H9 (cell line): ENCODE results near the gene FAM200B. TPM values are rescaled to one million over a fixed set of nuclear protein-coding genes. Genes with fewer than 3 reads are reported as not detected.

ENCODE experiments used
- DNase-seq: peaks from one replicate; pipeline ENCODE4 v3.0.0-alpha.2; 2017
- H2AFZ ChIP-seq: one replicate; pipeline ENCODE4 v1.6.1; 2013; ENCODE audit warnings: mild to moderate bottlenecking, low read length, control low read depth, moderate library complexity
- H2AK5ac ChIP-seq: 2 replicates; pipeline ENCODE4 v1.6.1; 2013; ENCODE audit warnings: low read length, control low read depth, mixed read lengths; ENCODE audit not compliant: insufficient read length
- H2BK120ac ChIP-seq: one replicate; pipeline ENCODE4 v1.6.1; 2013; ENCODE audit warnings: low read depth, mild to moderate bottlenecking, low read length, control low read depth, inconsistent platforms; ENCODE audit not compliant: poor library complexity, severe bottlenecking
- H2BK12ac ChIP-seq: 2 replicates; pipeline ENCODE4 v1.6.1; 2013; ENCODE audit warnings: low read length, control low read depth, mixed read lengths, low read depth; ENCODE audit not compliant: insufficient read length
- H2BK15ac ChIP-seq: 2 replicates; pipeline ENCODE4 v1.6.1; 2013; ENCODE audit warnings: low read depth, low read length, control low read depth
- H2BK20ac ChIP-seq: one replicate; pipeline ENCODE4 v1.6.1; 2013; ENCODE audit warnings: low read depth, mild to moderate bottlenecking, low read length, control low read depth, inconsistent platforms; ENCODE audit not compliant: poor library complexity, severe bottlenecking
- H2BK5ac ChIP-seq: 2 replicates; pipeline ENCODE4 v1.6.1; 2013; ENCODE audit warnings: low read length, control low read depth, mixed read lengths; ENCODE audit not compliant: insufficient read length
- H3K14ac ChIP-seq: 2 replicates; pipeline ENCODE4 v1.6.1; 2013; ENCODE audit warnings: low read length, control low read depth; ENCODE audit not compliant: insufficient read depth
- H3K18ac ChIP-seq: 2 replicates; pipeline ENCODE4 v1.6.1; 2013; ENCODE audit warnings: low read depth, mild to moderate bottlenecking, mixed read lengths, low read length, control low read depth; ENCODE audit not compliant: insufficient read length
- H3K23ac ChIP-seq: 2 replicates; pipeline ENCODE4 v1.6.1; 2013; ENCODE audit warnings: low read length, control low read depth, mixed read lengths, low read depth; ENCODE audit not compliant: insufficient read length
- H3K23me2 ChIP-seq: 2 replicates; pipeline ENCODE4 v1.6.1; 2013; ENCODE audit warnings: low read depth, mild to moderate bottlenecking, mixed read lengths, low read length, control low read depth; ENCODE audit not compliant: insufficient read length, poor library complexity, severe bottlenecking
- H3K27ac ChIP-seq: 2 replicates; pipeline ENCODE4 v1.5.1; 2013; ENCODE audit warnings: low read length, control low read depth, mixed read lengths, low read depth; ENCODE audit not compliant: insufficient read length
- H3K27me3 ChIP-seq: 2 replicates; pipeline ENCODE4 v1.6.1; 2013; ENCODE audit warnings: low read length, control low read depth, inconsistent platforms; ENCODE audit not compliant: insufficient read depth
- H3K4ac ChIP-seq: 2 replicates; pipeline ENCODE4 v1.6.1; 2013; ENCODE audit warnings: low read depth, mild to moderate bottlenecking, control low read depth, inconsistent platforms, low read length, moderate library complexity
- H3K4me1 ChIP-seq: 2 replicates; pipeline ENCODE4 v1.6.1; 2013; ENCODE audit warnings: low read length, control low read depth, inconsistent platforms; ENCODE audit not compliant: insufficient read depth
- H3K4me2 ChIP-seq: 2 replicates; pipeline ENCODE4 v1.6.1; 2013; ENCODE audit warnings: low read length, control low read depth, mixed read lengths; ENCODE audit not compliant: insufficient read length, insufficient read depth
- H3K56ac ChIP-seq: 2 replicates; pipeline ENCODE4 v1.6.1; 2013; ENCODE audit warnings: low read depth, mild to moderate bottlenecking, mixed read lengths, low read length, control low read depth; ENCODE audit not compliant: insufficient read length
- H3K79me1 ChIP-seq: 2 replicates; pipeline ENCODE4 v1.6.1; 2013; ENCODE audit warnings: low read depth, mild to moderate bottlenecking, moderate library complexity, low read length, control low read depth, inconsistent platforms; ENCODE audit not compliant: insufficient read depth, poor library complexity, severe bottlenecking
- H3K79me2 ChIP-seq: 2 replicates; pipeline ENCODE4 v1.6.1; 2013; ENCODE audit warnings: low read length, control low read depth, inconsistent platforms; ENCODE audit not compliant: insufficient read depth
- H3K9ac ChIP-seq: 2 replicates; pipeline ENCODE4 v1.6.1; 2013; ENCODE audit warnings: low read length, control low read depth, mixed read lengths; ENCODE audit not compliant: insufficient read length; ENCODE audit errors: extremely low read depth
- H3K9me3 ChIP-seq: one replicate; pipeline ENCODE4 v1.6.1; 2013; ENCODE audit warnings: low read depth, low read length, inconsistent platforms; ENCODE audit not compliant: control insufficient read depth
- H3T11ph ChIP-seq: one replicate; pipeline ENCODE4 v1.6.1; 2013; ENCODE audit warnings: mild to moderate bottlenecking, low read length, control low read depth, inconsistent platforms
- H4K20me1 ChIP-seq: one replicate; pipeline ENCODE4 v1.6.1; 2013; ENCODE audit not compliant: control insufficient read depth, insufficient read length, insufficient read depth
- H4K5ac ChIP-seq: 2 replicates; pipeline ENCODE4 v1.6.1; 2013; ENCODE audit warnings: low read depth, mild to moderate bottlenecking, mixed read lengths, low read length, control low read depth; ENCODE audit not compliant: insufficient read length
- H4K8ac ChIP-seq: replicated peaks from 2 replicates; pipeline ENCODE4 v1.6.1; 2013; ENCODE audit warnings: low read length, control low read depth, mixed read lengths, low read depth; ENCODE audit not compliant: insufficient read length
- H4K91ac ChIP-seq: 2 replicates; pipeline ENCODE4 v1.6.1; 2013; ENCODE audit warnings: low read depth, mild to moderate bottlenecking, moderate library complexity, mixed read lengths, low read length, control low read depth; ENCODE audit not compliant: insufficient read length
- H3K27ac Mint-ChIP-seq, 3 experiments: 2 replicates in 2 of 3; 3 replicates in 1 of 3; pipeline ENCODE4 v1.8.0; 2020 to 2021; ENCODE audit warnings: mixed read lengths in 3 of 3, mild to moderate bottlenecking in 1 of 3, moderate library complexity in 1 of 3
- H3K27me3 Mint-ChIP-seq: 2 replicates; pipeline ENCODE4 v1.8.0; 2021; ENCODE audit warnings: low read depth, mild to moderate bottlenecking, moderate library complexity, mixed read lengths
- H3K36me3 Mint-ChIP-seq, 3 experiments: 2 replicates in 2 of 3; 3 replicates in 1 of 3; pipeline ENCODE4 v1.8.0; 2020 to 2021; ENCODE audit warnings: low read depth in 3 of 3, mixed read lengths in 3 of 3; ENCODE audit not compliant: insufficient read depth in 1 of 3
- H3K4me1 Mint-ChIP-seq, 2 experiments: 2 replicates each; pipeline ENCODE4 v1.8.0; 2020; ENCODE audit warnings: mixed read lengths in 2 of 2
- H3K4me3 Mint-ChIP-seq, 2 experiments: 2 replicates in 1 of 2; 3 replicates in 1 of 2; pipeline ENCODE4 v1.8.0; 2020 to 2021; ENCODE audit warnings: mild to moderate bottlenecking in 2 of 2, mixed read lengths in 2 of 2, moderate library complexity in 1 of 2
- H3K9me3 Mint-ChIP-seq, 2 experiments: 2 replicates in 1 of 2; 3 replicates in 1 of 2; pipeline ENCODE4 v1.8.0; 2020; ENCODE audit warnings: mild to moderate bottlenecking in 2 of 2, mixed read lengths in 2 of 2, moderate library complexity in 1 of 2
- CTCF ChIP-seq: fragments of 200-600 bp; sonication (generic); conservative IDR thresholded peaks from 3 replicates; pipeline ENCODE4 v1.8.0; 2021; ENCODE audit warnings: antibody characterized with exemption, mild to moderate bottlenecking
- WGBS: extraction: QIAGEN DNeasy Blood & Tissue Kit; methylation state at CpG from one replicate; pipeline ENCODE4 v1.1.7; 2013; ENCODE audit warnings: missing lambda C conversion rate, low lambda C conversion rate, mixed read lengths; ENCODE audit not compliant: insufficient read length; ENCODE audit errors: extremely low coverage; 5-methylcytosine and 5-hydroxymethylcytosine counted together
- total RNA-seq: library from RNA; stranded (reverse); gene quantifications from 2 replicates; pipeline ENCODE4 v1.2.1, GENCODE V29; 2021

Gene FAM200B
- total RNA-seq, 1 experiment from 2014 or later: 19.6 TPM

GRCh38 chr4:15675356-15675755 is 6.3 kb upstream of the FAM200B start:
- no peak; the same call in 2 of the 3 replicates for TF ChIP-seq CTCF
- H3K27me3 ChIP-seq: no peaks in the 10 kb centered on the region
- H3K4me3 Mint-ChIP-seq: no peak overlapping the region
- H3K27ac Mint-ChIP-seq: no peak overlapping the region
- no peak overlapping the region for H3K27ac ChIP-seq
- H3K18ac ChIP-seq: no peak overlapping the region
- no peaks in the 10 kb centered on the region for H3K27me3 Mint-ChIP-seq
- H2BK15ac ChIP-seq: no peak overlapping the region
- no peaks in the 10 kb centered on the region for H3K23me2 ChIP-seq
- WGBS: no CpG with 5 or more reads among the region's 3 CpGs
- H2AK5ac ChIP-seq: no peak overlapping the region
- no peak overlapping the region for H3T11ph ChIP-seq
- H2AFZ ChIP-seq: no peak overlapping the region
- H4K20me1 ChIP-seq: no peaks in the 10 kb centered on the region
- no peak overlapping the region for H3K9ac ChIP-seq
- no peaks in the 10 kb centered on the region for H3K9me3 ChIP-seq
- H3K4me1 Mint-ChIP-seq: peaks cover 22 to 24% of the 10 kb centered on the region in 2 experiments
- DNase-seq: no peak
- no peak overlapping the region for H3K4ac ChIP-seq
- peaks cover 5% of the 10 kb centered on the region for H3K79me1 ChIP-seq
- no peak overlapping the region for H4K5ac ChIP-seq
- H2BK5ac ChIP-seq: no peak overlapping the region
- peaks cover 7% of the 10 kb centered on the region; the same call in 1 of the 2 replicates for H3K4me1 ChIP-seq
- no peak overlapping the region for H2BK12ac ChIP-seq
- peaks cover 5 to 16% (median 10%) of the 10 kb centered on the region in 3 experiments for H3K36me3 Mint-ChIP-seq
- H3K79me2 ChIP-seq: peaks cover 16% of the 10 kb centered on the region
- no peak overlapping the region for H4K91ac ChIP-seq
- no peaks in the 10 kb centered on the region for H3K9me3 Mint-ChIP-seq
- no peak overlapping the region for H3K56ac ChIP-seq
- no peak overlapping the region for H2BK20ac ChIP-seq
- no peak overlapping the region for H4K8ac ChIP-seq
- H3K4me2 ChIP-seq: no peak overlapping the region
- no peak overlapping the region for H3K23ac ChIP-seq
- H3K14ac ChIP-seq: no peak overlapping the region
- no peak overlapping the region for H2BK120ac ChIP-seq
